WTC11 (cell line): ENCODE results near the gene TSC22D2. TPM values are rescaled to one million over a fixed set of nuclear protein-coding genes. Genes with fewer than 3 reads are reported as not detected.
A peak's percentile ranks its signal among the peaks of the same experiment; 100 is the strongest.

ENCODE experiments used
- ATAC-seq: fragments of 200-7000 bp; cut with Tn5 transposase; 2 replicates; pipeline ENCODE4 v1.10.0; 2021; ENCODE audit warnings: mild to moderate bottlenecking, moderate library complexity
- CTCF ChIA-PET: fragments of 300-600 bp; sonication (Branson Sonifier 250); formaldehyde crosslinking; loops from one replicate; lab custom pipeline; 2021; ENCODE audit warnings: antibody characterized with exemption; lab: Charles Lee
- POLR2A ChIA-PET: fragments of 350-600 bp; sonication (Branson Sonifier 250); formaldehyde crosslinking; loops from one replicate; lab custom pipeline; 2021; ENCODE audit warnings: antibody characterized with exemption; lab: Charles Lee
- DNase-seq: peaks from one replicate; pipeline ENCODE4 v3.0.0; 2021; ENCODE audit warnings: low spot score
- H3K27ac Mint-ChIP-seq: 2 replicates; pipeline ENCODE4 v1.8.0; 2021; ENCODE audit warnings: mixed read lengths
- H3K27me3 Mint-ChIP-seq: 2 replicates; pipeline ENCODE4 v1.8.0; 2021; ENCODE audit warnings: low read depth, mild to moderate bottlenecking, moderate library complexity, mixed read lengths
- H3K36me3 Mint-ChIP-seq: 2 replicates; pipeline ENCODE4 v1.8.0; 2021; ENCODE audit warnings: mixed read lengths
- H3K4me1 Mint-ChIP-seq: 2 replicates; pipeline ENCODE4 v1.8.0; 2022; ENCODE audit warnings: mixed read lengths
- H3K4me3 Mint-ChIP-seq: 2 replicates; pipeline ENCODE4 v1.8.0; 2021; ENCODE audit warnings: mild to moderate bottlenecking, moderate library complexity, mixed read lengths
- H3K9me3 Mint-ChIP-seq: 2 replicates; pipeline ENCODE4 v1.8.0; 2021; ENCODE audit warnings: mixed read lengths
- CREM ChIP-seq: sonication (generic); formaldehyde crosslinking; IDR thresholded peaks from 2 replicates; pipeline ENCODE4 v1.8.1; 2022; ENCODE audit warnings: mild to moderate bottlenecking, missing genetic modification reagents, moderate library complexity
- E2F1 ChIP-seq: sonication (generic); formaldehyde crosslinking; IDR thresholded peaks from 2 replicates; pipeline ENCODE4 v1.8.0; 2022; ENCODE audit warnings: mild to moderate bottlenecking, missing genetic modification reagents
- GABPB1 ChIP-seq: sonication (generic); formaldehyde crosslinking; IDR thresholded peaks from 2 replicates; pipeline ENCODE4 v1.8.1; 2023; ENCODE audit warnings: mild to moderate bottlenecking, missing genetic modification reagents
- MAX ChIP-seq: sonication (generic); formaldehyde crosslinking; IDR thresholded peaks from 2 replicates; pipeline ENCODE4 v1.8.0; 2022; ENCODE audit warnings: mild to moderate bottlenecking, missing genetic modification reagents
- MLX ChIP-seq: sonication (generic); formaldehyde crosslinking; IDR thresholded peaks from 2 replicates; pipeline ENCODE4 v1.8.1; 2023; ENCODE audit warnings: mild to moderate bottlenecking, missing genetic modification reagents, moderate library complexity
- MYBL2 ChIP-seq: sonication (generic); formaldehyde crosslinking; IDR thresholded peaks from 2 replicates; pipeline ENCODE4 v1.8.1; 2023; ENCODE audit warnings: mild to moderate bottlenecking, moderate library complexity, missing genetic modification reagents
- NR2C2 ChIP-seq: sonication (generic); formaldehyde crosslinking; IDR thresholded peaks from 2 replicates; pipeline ENCODE4 v1.8.0; 2022; ENCODE audit warnings: mild to moderate bottlenecking, missing genetic modification reagents
- NR3C1 ChIP-seq: sonication (generic); formaldehyde crosslinking; conservative IDR thresholded peaks from 2 replicates; pipeline ENCODE4 v1.8.1; 2023; ENCODE audit warnings: low read depth, mild to moderate bottlenecking, missing genetic modification reagents
- PRRX2 ChIP-seq: fragments of 250-450 bp; sonication (Bioruptor Pico); IDR thresholded peaks from 2 replicates; pipeline ENCODE4 v1.8.0; 2021; ENCODE audit warnings: mild to moderate bottlenecking
- SMAD4 ChIP-seq: sonication (generic); formaldehyde crosslinking; IDR thresholded peaks from 2 replicates; pipeline ENCODE4 v1.8.0; 2022; ENCODE audit warnings: mild to moderate bottlenecking, missing genetic modification reagents
- SOX15 ChIP-seq: fragments of 250-450 bp; sonication (Bioruptor Pico); IDR thresholded peaks from 2 replicates; pipeline ENCODE4 v1.9.0; 2021; ENCODE audit warnings: mild to moderate bottlenecking
- SP1 ChIP-seq: sonication (generic); formaldehyde crosslinking; conservative IDR thresholded peaks from 2 replicates; pipeline ENCODE4 v1.8.1; 2022; ENCODE audit warnings: missing genetic modification reagents
- ZBTB21 ChIP-seq: sonication (generic); formaldehyde crosslinking; IDR thresholded peaks from 2 replicates; pipeline ENCODE4 v1.8.1; 2023; ENCODE audit warnings: mild to moderate bottlenecking, missing genetic modification reagents, borderline replicate concordance
- ZNF263 ChIP-seq: sonication (generic); formaldehyde crosslinking; IDR thresholded peaks from 2 replicates; pipeline ENCODE4 v1.8.1; 2022; ENCODE audit warnings: low read depth, mild to moderate bottlenecking, moderate library complexity, missing genetic modification reagents
- ZNF396 ChIP-seq: fragments of 250-450 bp; sonication (Bioruptor Pico); IDR thresholded peaks from 2 replicates; pipeline ENCODE4 v1.8.0; 2021; ENCODE audit warnings: mild to moderate bottlenecking, moderate library complexity, borderline replicate concordance
- ZNF425 ChIP-seq: fragments of 250-450 bp; sonication (Bioruptor Pico); conservative IDR thresholded peaks from 2 replicates; pipeline ENCODE4 v1.9.0; 2021; ENCODE audit warnings: mild to moderate bottlenecking
- ZNF532 ChIP-seq: fragments of 250-450 bp; sonication (Bioruptor Pico); IDR thresholded peaks from 2 replicates; pipeline ENCODE4 v1.9.0; 2021; ENCODE audit warnings: mild to moderate bottlenecking, borderline replicate concordance
- ZNF671 ChIP-seq: fragments of 250-450 bp; sonication (Bioruptor Pico); IDR thresholded peaks from 2 replicates; pipeline ENCODE4 v1.8.0; 2021; ENCODE audit warnings: mild to moderate bottlenecking
- total RNA-seq: library from RNA; stranded (reverse); gene quantifications from 3 replicates; pipeline ENCODE4 v1.2.3, GENCODE V29; 2021

TSC22D2 gene
- total RNA-seq, 1 experiment from 2014 or later, result 24.0 TPM

- TF ChIP-seq ZNF532 (CRISPR knock-in tag), result no peak
- no peak for TF ChIP-seq PRRX2
- no peak for TF ChIP-seq ZBTB21
- TF ChIP-seq E2F1, result no peak
- TF ChIP-seq NR3C1 (CRISPR knock-in tag), result no peak
- no peak for TF ChIP-seq SMAD4 (CRISPR knock-in tag)
These were observed 33.1 kb upstream of the TSC22D2 start (continued) for GRCh38 chr3:150374975-150375374.

- POLR2A ChIA-PET, result no interaction called here
- no peak for ATAC-seq
- peak overlapping the region; percentile 24; the same call in 1 of the 2 replicates for H3K27ac Mint-ChIP-seq
- DNase-seq, result no peak
- H3K27me3 Mint-ChIP-seq, result no peaks in the 10 kb centered on the region
- TF ChIP-seq GABPB1 (CRISPR knock-in tag) (peak; percentile 64; the same call in 1 of the 2 replicates), NR3C1 (CRISPR knock-in tag) (no peak)
- peaks cover 3% of the 10 kb centered on the region for H3K9me3 Mint-ChIP-seq
- H3K36me3 Mint-ChIP-seq, result no peaks in the 10 kb centered on the region
- CTCF ChIA-PET, result interaction anchor here (0.8 kb wide), 1 partner anchor 8 kb away, joined by 4 read pairs; no protein-coding TSS in a partner anchor
- no peak overlapping the region for H3K4me3 Mint-ChIP-seq
- peaks cover 50% of the 10 kb centered on the region for H3K4me1 Mint-ChIP-seq
These were observed 31.9 kb upstream of the TSC22D2 start for GRCh38 chr3:150376001-150376848.

- POLR2A ChIA-PET, result no interaction called here
- peaks cover 3% of the 10 kb centered on the region for H3K9me3 Mint-ChIP-seq
- no peak overlapping the region for H3K27ac Mint-ChIP-seq
- H3K27me3 Mint-ChIP-seq, result no peaks in the 10 kb centered on the region
- TF ChIP-seq NR2C2 (no peak), MLX (CRISPR knock-in tag) (no peak), ZNF671 (CRISPR knock-in tag) (no peak), ZNF263 (CRISPR knock-in tag) (no peak)
- no peaks in the 10 kb centered on the region for H3K36me3 Mint-ChIP-seq
- no peak for DNase-seq
- peaks cover 36% of the 10 kb centered on the region for H3K4me1 Mint-ChIP-seq
- CTCF ChIA-PET, result no interaction called here
- no peak for ATAC-seq
- H3K4me3 Mint-ChIP-seq, result no peak overlapping the region
These were observed 30.3 kb upstream of the TSC22D2 start for GRCh38 chr3:150377601-150378300.

GRCh38 chr3:150378301-150378748, 29.8 kb upstream of the TSC22D2 start:
- CTCF ChIA-PET, result no interaction called here
- Mint-ChIP-seq H3K4me3 (no peak overlapping the region), H3K4me1 (peaks cover 34% of the 10 kb centered on the region), H3K27ac (no peak overlapping the region), H3K27me3 (no peaks in the 10 kb centered on the region), H3K36me3 (no peaks in the 10 kb centered on the region), H3K9me3 (peaks cover 3% of the 10 kb centered on the region)
- POLR2A ChIA-PET, result no interaction called here
- DNase-seq, result no peak
- no peak for ATAC-seq
- TF ChIP-seq CREM (CRISPR knock-in tag) (no peak), SP1 (CRISPR knock-in tag) (no peak), MAX (CRISPR knock-in tag) (no peak), SOX15 (CRISPR knock-in tag) (no peak), MYBL2 (CRISPR knock-in tag) (no peak), ZNF425 (CRISPR knock-in tag) (no peak), ZNF396 (CRISPR knock-in tag) (no peak)
